Measurements from ENCODE around the gene TMEM117.

Gene TMEM117

DNA sequence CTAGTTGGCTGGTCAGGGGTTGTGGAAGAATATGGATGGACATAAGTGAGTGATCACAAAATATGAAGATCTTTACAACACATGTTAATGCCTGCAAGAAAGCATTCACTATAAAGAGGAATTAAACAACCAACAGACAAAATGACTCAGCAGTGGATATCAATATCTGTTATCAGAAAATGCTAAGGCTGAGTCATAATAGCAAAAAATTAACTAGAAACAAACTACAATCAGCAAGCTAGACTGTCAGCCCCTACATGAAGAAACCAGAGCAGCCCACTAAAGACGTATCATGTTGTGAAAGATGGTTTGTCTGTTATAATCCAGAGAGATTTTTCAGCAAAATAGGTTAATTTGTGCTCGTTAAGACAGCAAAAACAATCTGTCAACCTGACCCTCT lies 567.3 kb downstream of the TMEM117 start:
- TF ChIP-seq, protein P1, sequence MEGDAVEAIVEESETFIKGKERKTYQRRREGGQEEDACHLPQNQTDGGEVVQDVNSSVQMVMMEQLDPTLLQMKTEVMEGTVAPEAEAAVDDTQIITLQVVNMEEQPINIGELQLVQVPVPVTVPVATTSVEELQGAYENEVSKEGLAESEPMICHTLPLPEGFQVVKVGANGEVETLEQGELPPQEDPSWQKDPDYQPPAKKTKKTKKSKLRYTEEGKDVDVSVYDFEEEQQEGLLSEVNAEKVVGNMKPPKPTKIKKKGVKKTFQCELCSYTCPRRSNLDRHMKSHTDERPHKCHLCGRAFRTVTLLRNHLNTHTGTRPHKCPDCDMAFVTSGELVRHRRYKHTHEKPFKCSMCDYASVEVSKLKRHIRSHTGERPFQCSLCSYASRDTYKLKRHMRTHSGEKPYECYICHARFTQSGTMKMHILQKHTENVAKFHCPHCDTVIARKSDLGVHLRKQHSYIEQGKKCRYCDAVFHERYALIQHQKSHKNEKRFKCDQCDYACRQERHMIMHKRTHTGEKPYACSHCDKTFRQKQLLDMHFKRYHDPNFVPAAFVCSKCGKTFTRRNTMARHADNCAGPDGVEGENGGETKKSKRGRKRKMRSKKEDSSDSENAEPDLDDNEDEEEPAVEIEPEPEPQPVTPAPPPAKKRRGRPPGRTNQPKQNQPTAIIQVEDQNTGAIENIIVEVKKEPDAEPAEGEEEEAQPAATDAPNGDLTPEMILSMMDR (IDR thresholded peaks at IDR 0.05; ENCODE audit: low read length): no peak
- no peak for TF ChIP-seq EZH2 (IDR thresholded peaks at IDR 0.05; ENCODE audit: borderline replicate concordance, low read length)
- Histone ChIP-seq H3F3A (ENCODE audit: insufficient read depth, low read length) (no peaks in the 10 kb centered on the region), H3K36me3 (ENCODE audit: insufficient read depth, low read length) (no peaks in the 10 kb centered on the region)

DNA sequence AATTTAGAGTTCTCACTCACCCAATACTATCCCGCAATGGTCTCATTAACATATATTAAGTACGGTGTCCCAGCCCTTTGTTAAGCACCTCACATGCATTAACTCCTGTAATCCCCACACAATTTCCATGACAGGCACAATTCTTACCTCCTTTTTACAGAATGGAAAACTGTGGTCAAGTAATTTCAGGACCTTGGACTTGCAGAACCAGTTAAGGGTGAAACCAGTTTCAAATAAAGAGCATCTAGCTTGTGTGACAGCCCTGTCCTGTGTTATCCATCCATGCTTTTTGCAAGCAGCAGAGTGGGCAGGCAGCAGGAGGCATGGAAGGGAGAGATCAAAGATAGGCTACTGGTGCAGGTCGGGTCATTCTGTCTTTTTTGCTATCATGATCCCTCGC lies 569.4 kb downstream of the TMEM117 start:
- H4K20me1 ChIP-seq (ENCODE audit: insufficient read depth, low read length): no peaks in the 10 kb centered on the region
- H3K36me3 ChIP-seq (ENCODE audit: insufficient read depth, low read length): no peaks in the 10 kb centered on the region
- no peak for TF ChIP-seq EZH2 (IDR thresholded peaks at IDR 0.05; ENCODE audit: borderline replicate concordance, low read length)
- TF ChIP-seq, protein P1 (IDR thresholded peaks at IDR 0.05; ENCODE audit: low read length): no peak
- no peak overlapping the region for H3K27ac ChIP-seq (ENCODE audit: low read depth, low read length, poor library complexity, severe bottlenecking)
- H3F3A ChIP-seq (ENCODE audit: insufficient read depth, low read length): no peaks in the 10 kb centered on the region
- no peak overlapping the region for H2AFZ ChIP-seq (ENCODE audit: low read length)
- H3K9me3 ChIP-seq (ENCODE audit: low read length): 0 out of 2 replicates have a peak, but pooled peaks cover 6% of the 10 kb centered on the region
- H3K79me2 ChIP-seq (ENCODE audit: insufficient read depth, low read length): no peaks in the 10 kb centered on the region
- H3K9ac ChIP-seq (ENCODE audit: low read length): no peak overlapping the region
- no peaks in the 10 kb centered on the region for H3K4me1 ChIP-seq (ENCODE audit: insufficient read depth, low read length, severe bottlenecking)
- no peak overlapping the region for H3K4me2 ChIP-seq (ENCODE audit: low read length)
- H3K4me3 ChIP-seq (ENCODE audit: low read depth, low read length, poor library complexity, severe bottlenecking): no peak overlapping the region
- no peaks in the 10 kb centered on the region for H3K27me3 ChIP-seq (ENCODE audit: insufficient read depth, low read length)
- no peaks in the 10 kb centered on the region for H3K9me2 ChIP-seq (ENCODE audit: low read depth, low read length)

More for the DNA sequence above, 567.3 kb downstream of the TMEM117 start:
- H3K4me3 ChIP-seq (ENCODE audit: low read depth, low read length, poor library complexity, severe bottlenecking): no peak overlapping the region
- H2AFZ ChIP-seq (ENCODE audit: low read length): no peak overlapping the region
- no peaks in the 10 kb centered on the region for H3K27me3 ChIP-seq (ENCODE audit: insufficient read depth, low read length)
- H3K9ac ChIP-seq (ENCODE audit: low read length): no peak overlapping the region
- H4K20me1 ChIP-seq (ENCODE audit: insufficient read depth, low read length): no peaks in the 10 kb centered on the region
- no peak overlapping the region for H3K4me2 ChIP-seq (ENCODE audit: low read length)
- H3K9me2 ChIP-seq (ENCODE audit: low read depth, low read length): no peaks in the 10 kb centered on the region
- H3K9me3 ChIP-seq (ENCODE audit: low read length): no peaks in the 10 kb centered on the region
- no peaks in the 10 kb centered on the region for H3K79me2 ChIP-seq (ENCODE audit: insufficient read depth, low read length)
- H3K4me1 ChIP-seq (ENCODE audit: insufficient read depth, low read length, severe bottlenecking): no peaks in the 10 kb centered on the region
- no peak overlapping the region for H3K27ac ChIP-seq (ENCODE audit: low read depth, low read length, poor library complexity, severe bottlenecking)

DNA sequence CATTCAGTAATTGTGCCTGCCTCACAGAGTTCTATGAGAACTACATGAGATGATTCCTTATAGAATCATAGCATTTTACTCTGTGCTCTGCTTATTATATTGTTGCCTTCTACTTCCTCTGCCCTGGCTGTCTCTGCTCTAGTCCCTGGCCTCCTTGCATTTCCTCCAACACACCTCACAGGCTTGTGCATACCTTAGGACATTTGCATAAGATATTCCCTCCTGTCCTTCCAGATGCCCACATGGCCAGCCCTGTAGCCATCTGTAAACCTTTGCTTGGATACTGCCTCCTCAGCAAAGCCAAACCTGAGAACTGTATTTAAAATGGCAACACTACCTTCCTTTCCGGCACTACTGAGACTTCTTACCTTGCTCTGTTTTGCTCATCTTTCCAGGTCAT lies 586.7 kb downstream of the TMEM117 start:
- TF ChIP-seq EZH2 (IDR thresholded peaks at IDR 0.05; ENCODE audit: borderline replicate concordance, low read length): no peak
- TF ChIP-seq, protein P1 (IDR thresholded peaks at IDR 0.05; ENCODE audit: low read length): no peak
- H3K79me2 ChIP-seq (ENCODE audit: insufficient read depth, low read length): no peaks in the 10 kb centered on the region

More for the DNA sequence above, 586.7 kb downstream of the TMEM117 start:
- H3K9me2 ChIP-seq (ENCODE audit: low read depth, low read length): no peaks in the 10 kb centered on the region
- no peaks in the 10 kb centered on the region for H3K9me3 ChIP-seq (ENCODE audit: low read length)
- H2AFZ ChIP-seq (ENCODE audit: low read length): no peak overlapping the region
- H3K4me1 ChIP-seq (ENCODE audit: insufficient read depth, low read length, severe bottlenecking): no peaks in the 10 kb centered on the region
- H3K36me3 ChIP-seq (ENCODE audit: insufficient read depth, low read length): no peaks in the 10 kb centered on the region
- H3K27me3 ChIP-seq (ENCODE audit: insufficient read depth, low read length): no peaks in the 10 kb centered on the region
- no peaks in the 10 kb centered on the region for H4K20me1 ChIP-seq (ENCODE audit: insufficient read depth, low read length)
- H3K4me3 ChIP-seq (ENCODE audit: low read depth, low read length, poor library complexity, severe bottlenecking): no peak overlapping the region
- no peaks in the 10 kb centered on the region for H3F3A ChIP-seq (ENCODE audit: insufficient read depth, low read length)
- no peak overlapping the region for H3K4me2 ChIP-seq (ENCODE audit: low read length)
- H3K9ac ChIP-seq (ENCODE audit: low read length): no peak overlapping the region
- H3K27ac ChIP-seq (ENCODE audit: low read depth, low read length, poor library complexity, severe bottlenecking): no peak overlapping the region

Data from OCI-LY1 (cell line).